Transverse colon (tissue), 4 donors: ENCODE measurements around the gene SLC7A9. TPM values are rescaled to one million over a fixed set of nuclear protein-coding genes. Genes with fewer than 3 reads are reported as not detected.

ENCODE experiments used
- DNase-seq: peaks from one replicate; pipeline ENCODE4 v3.0.0-alpha.2; 2019
- H3K27ac ChIP-seq, 4 donors: fragments of 200-600 bp; sonication (generic); 2 replicates each; pipeline ENCODE4 v1.5.1; 2016 to 2018; ENCODE audit warnings: inconsistent platforms in 4 of 4
- H3K27me3 ChIP-seq: fragments of 200-600 bp; sonication (generic); 2 replicates; pipeline ENCODE4 v1.5.1; 2017; ENCODE audit warnings: inconsistent platforms
- H3K36me3 ChIP-seq, 4 donors: fragments of 200-600 bp; sonication (generic); 2 replicates each; pipeline ENCODE4 v1.5.1; 2017 to 2019; ENCODE audit warnings: inconsistent platforms in 4 of 4
- H3K4me1 ChIP-seq, 4 donors: fragments of 200-600 bp; sonication (generic); 2 replicates each; pipeline ENCODE4 v1.5.1; 2017 to 2020; ENCODE audit warnings: inconsistent platforms in 4 of 4
- H3K4me3 ChIP-seq, 4 donors: fragments of 200-600 bp; sonication (generic); 1 replicate in 1 of 4; 2 replicates in 3 of 4; pipeline versions ENCODE4 v1.5.1 to v1.6.1; 2017 to 2019; ENCODE audit warnings: inconsistent platforms in 4 of 4
- H3K9me3 ChIP-seq, 2 donors: fragments of 200-600 bp; sonication (generic); 2 replicates each; pipeline ENCODE4 v1.5.1; 2017 to 2019; ENCODE audit warnings: inconsistent platforms in 2 of 2
- CTCF ChIP-seq, 5 experiments: fragments of 200-600 bp in 3 of 5; fragments of 450-650 bp in 2 of 5; sonication (generic) in 3 of 5; IDR thresholded peaks; 1 replicate in 2 of 5; 2 replicates in 3 of 5; pipeline ENCODE4 v1.5.1; 2016 to 2017; ENCODE audit warnings: antibody characterized with exemption in 5 of 5, inconsistent platforms in 3 of 5, mild to moderate bottlenecking in 2 of 5, moderate library complexity in 1 of 5
- EP300 ChIP-seq: sonication (generic); formaldehyde crosslinking; IDR thresholded peaks from one replicate; pipeline ENCODE4 v1.6.1; 2017; ENCODE audit warnings: antibody characterized with exemption, low read depth
- POLR2A ChIP-seq: fragments of 450-650 bp; IDR thresholded peaks from one replicate; pipeline ENCODE4 v1.6.1; 2016; ENCODE audit warnings: antibody characterized with exemption, mild to moderate bottlenecking, moderate library complexity
- POLR2AphosphoS5 ChIP-seq, 3 donors: sonication (generic); formaldehyde crosslinking; IDR thresholded peaks; one replicate each; pipeline ENCODE4 v1.6.1; 2016; ENCODE audit warnings: antibody characterized with exemption in 3 of 3
- WGBS, 2 donors: methylation state at CpG; one replicate each; pipeline ENCODE4 v1.1.5; 2018; ENCODE audit warnings: low coverage in 1 of 2; 5-methylcytosine and 5-hydroxymethylcytosine counted together
- in situ Hi-C, 4 donors: fragments of 200-750 bp; cut with MboI; loops; one replicate each; pipeline versions ENCODE4 v1.15.0 to v1.15.1; 2017; ENCODE audit warnings: low sequenced_read_pairs in 3 of 4, low pct_ligation_motif_present in 1 of 4, low pct_unique_long_range_greater_than_20kb in 1 of 4
- intact Hi-C: fragments of 100-400 bp; cut with DNase I; formaldehyde crosslinking; loops from one replicate; pipeline ENCODE4 v1.15.1; 2023; ENCODE audit warnings: low total_unique reads
- total RNA-seq, 4 donors: library from RNA; depleted of rRNA; stranded (reverse); fragments of >200 nt; gene quantifications; one replicate each; pipeline ENCODE4 v1.1.0, GENCODE V29; 2016

Gene SLC7A9
- total RNA-seq, 4 donors from 2014 or later, result 2.5 to 11.2 TPM; not detected in 2

GRCh38 chr19:32890841-32891240 is 21.3 kb upstream of the SLC7A9 start:
- Histone ChIP-seq H3K27me3 (no peaks in the 10 kb centered on the region), H3K9me3 (peaks cover 10 to 11% of the 10 kb centered on the region in 2 donors), H3K36me3 (peaks cover 0 to 6% (median 0%) of the 10 kb centered on the region in 4 donors), H3K4me1 (no peaks in the 10 kb centered on the region), H3K4me3 (no peak overlapping the region), H3K27ac (no peak overlapping the region)
- TF ChIP-seq POLR2AphosphoS5 (IDR thresholded peaks at IDR 0.05), result no peak
- in situ Hi-C loops, result no loop called here
- intact Hi-C loops, result no loop called here
- no peak for DNase-seq
- 93% methylated on average over 9 of the region's 10 CpGs; no CpG with 5 or more reads in 1 of the 2 donors for WGBS, 2 donors

GRCh38 chr19:32890326-32890725 is 20.8 kb upstream of the SLC7A9 start:
- peaks cover 0 to 6% (median 0%) of the 10 kb centered on the region in 4 donors for H3K36me3 ChIP-seq
- H3K4me1 ChIP-seq, result no peaks in the 10 kb centered on the region
- in situ Hi-C loops (no loop called here), intact Hi-C loops (no loop called here)
- TF ChIP-seq POLR2AphosphoS5 (IDR thresholded peaks at IDR 0.05) (no peak), EP300 (no peak), POLR2A (no peak), CTCF (IDR thresholded peaks at IDR 0.05) (no peak)
- no peak for DNase-seq
- 95% methylated on average over 13 of the region's 13 CpGs; no CpG with 5 or more reads in 1 of the 2 donors for WGBS, 2 donors
- no peak overlapping the region for H3K4me3 ChIP-seq
- H3K27me3 ChIP-seq, result no peaks in the 10 kb centered on the region
- H3K9me3 ChIP-seq, result peaks cover 10 to 11% of the 10 kb centered on the region in 2 donors
- H3K27ac ChIP-seq, result no peak overlapping the region

GRCh38 chr19:32889137-32889934 is 19.8 kb upstream of the SLC7A9 start:
- Histone ChIP-seq H3K27ac (no peak overlapping the region), H3K9me3 (peaks cover 10 to 11% of the 10 kb centered on the region in 2 donors), H3K27me3 (no peaks in the 10 kb centered on the region), H3K4me3 (no peak overlapping the region), H3K4me1 (no peaks in the 10 kb centered on the region), H3K36me3 (peaks cover 0 to 6% (median 0%) of the 10 kb centered on the region in 4 donors)
- TF ChIP-seq EP300, result no peak
- TF ChIP-seq POLR2A, result no peak
- TF ChIP-seq CTCF (IDR thresholded peaks at IDR 0.05), result no peak
- no peak for TF ChIP-seq POLR2AphosphoS5 (IDR thresholded peaks at IDR 0.05)
- intact Hi-C loops (no loop called here), in situ Hi-C loops (no loop called here)
- no peak for DNase-seq
- 84 to 94% methylated on average over 4 to 11 of the region's 11 CpGs for WGBS, 2 donors

GRCh38 chr19:32887572-32888215 is 18.1 kb upstream of the SLC7A9 start:
- no peak for DNase-seq
- no peak overlapping the region for H3K27ac ChIP-seq
- no peaks in the 10 kb centered on the region for H3K27me3 ChIP-seq
- H3K4me1 ChIP-seq, result no peaks in the 10 kb centered on the region
- TF ChIP-seq POLR2A, result no peak
- TF ChIP-seq EP300, result no peak
- TF ChIP-seq CTCF (IDR thresholded peaks at IDR 0.05), result no peak
- TF ChIP-seq POLR2AphosphoS5 (IDR thresholded peaks at IDR 0.05), result no peak
- H3K4me3 ChIP-seq, result no peak overlapping the region
- intact Hi-C loops (no loop called here), in situ Hi-C loops (no loop called here)
- peaks cover 6 to 11% of the 10 kb centered on the region in 2 donors for H3K9me3 ChIP-seq
- no peaks in the 10 kb centered on the region for H3K36me3 ChIP-seq
- 82 to 100% methylated on average over 1 to 4 of the region's 4 CpGs for WGBS, 2 donors
